WTC11 (cell line): ENCODE measurements around the gene GRK2. TPM values are rescaled to one million over a fixed set of nuclear protein-coding genes. Genes with fewer than 3 reads are reported as not detected.

Experiments used
- ATAC-seq: fragments of 200-7000 bp; cut with Tn5 transposase; 2 replicates; pipeline ENCODE4 v1.10.0; 2021; ENCODE audit warnings: mild to moderate bottlenecking, moderate library complexity
- CTCF ChIA-PET: fragments of 300-600 bp; sonication (Branson Sonifier 250); formaldehyde crosslinking; loops from one replicate; lab custom pipeline; 2021; ENCODE audit warnings: antibody characterized with exemption; lab: Charles Lee
- POLR2A ChIA-PET: fragments of 350-600 bp; sonication (Branson Sonifier 250); formaldehyde crosslinking; loops from one replicate; lab custom pipeline; 2021; ENCODE audit warnings: antibody characterized with exemption; lab: Charles Lee
- DNase-seq: peaks from one replicate; pipeline ENCODE4 v3.0.0; 2021; ENCODE audit warnings: low spot score
- H3K27ac Mint-ChIP-seq: 2 replicates; pipeline ENCODE4 v1.8.0; 2021; ENCODE audit warnings: mixed read lengths
- H3K27me3 Mint-ChIP-seq: 2 replicates; pipeline ENCODE4 v1.8.0; 2021; ENCODE audit warnings: low read depth, mild to moderate bottlenecking, moderate library complexity, mixed read lengths
- H3K36me3 Mint-ChIP-seq: 2 replicates; pipeline ENCODE4 v1.8.0; 2021; ENCODE audit warnings: mixed read lengths
- H3K4me1 Mint-ChIP-seq: 2 replicates; pipeline ENCODE4 v1.8.0; 2022; ENCODE audit warnings: mixed read lengths
- H3K4me3 Mint-ChIP-seq: 2 replicates; pipeline ENCODE4 v1.8.0; 2021; ENCODE audit warnings: mild to moderate bottlenecking, moderate library complexity, mixed read lengths
- H3K9me3 Mint-ChIP-seq: 2 replicates; pipeline ENCODE4 v1.8.0; 2021; ENCODE audit warnings: mixed read lengths
- CDX4 ChIP-seq: fragments of 250-450 bp; sonication (Bioruptor Pico); IDR thresholded peaks from 2 replicates; pipeline ENCODE4 v1.9.0; 2021; ENCODE audit warnings: moderate library complexity, mild to moderate bottlenecking, inconsistent platforms, borderline replicate concordance
- CREM ChIP-seq: sonication (generic); formaldehyde crosslinking; IDR thresholded peaks from 2 replicates; pipeline ENCODE4 v1.8.1; 2022; ENCODE audit warnings: mild to moderate bottlenecking, missing genetic modification reagents, moderate library complexity
- FOXJ3 ChIP-seq: sonication (generic); formaldehyde crosslinking; IDR thresholded peaks from 2 replicates; pipeline ENCODE4 v1.9.0; 2021; ENCODE audit warnings: missing genetic modification reagents, mild to moderate bottlenecking, borderline replicate concordance
- FOXP4 ChIP-seq: sonication (generic); formaldehyde crosslinking; IDR thresholded peaks from 2 replicates; pipeline ENCODE4 v1.8.0; 2022; ENCODE audit warnings: mild to moderate bottlenecking, missing genetic modification reagents
- GABPB1 ChIP-seq: sonication (generic); formaldehyde crosslinking; IDR thresholded peaks from 2 replicates; pipeline ENCODE4 v1.8.1; 2023; ENCODE audit warnings: mild to moderate bottlenecking, missing genetic modification reagents
- MXD4 ChIP-seq: fragments of 250-450 bp; sonication (Bioruptor Pico); IDR thresholded peaks from 2 replicates; pipeline ENCODE4 v1.8.0; 2021; ENCODE audit warnings: mild to moderate bottlenecking, moderate library complexity, borderline replicate concordance
- NR3C1 ChIP-seq: sonication (generic); formaldehyde crosslinking; conservative IDR thresholded peaks from 2 replicates; pipeline ENCODE4 v1.8.1; 2023; ENCODE audit warnings: low read depth, mild to moderate bottlenecking, missing genetic modification reagents
- PRDM15 ChIP-seq: sonication (generic); formaldehyde crosslinking; IDR thresholded peaks from 2 replicates; pipeline ENCODE4 v1.8.0; 2022; ENCODE audit warnings: missing genetic modification reagents
- TEAD1 ChIP-seq: sonication (generic); formaldehyde crosslinking; IDR thresholded peaks from 2 replicates; pipeline ENCODE4 v1.8.0; 2022; ENCODE audit warnings: mild to moderate bottlenecking, missing genetic modification reagents
- TEAD4 ChIP-seq: sonication (generic); formaldehyde crosslinking; IDR thresholded peaks from 2 replicates; pipeline ENCODE4 v1.8.0; 2022; ENCODE audit warnings: mild to moderate bottlenecking, missing genetic modification reagents
- USF2 ChIP-seq: sonication (generic); formaldehyde crosslinking; IDR thresholded peaks from 2 replicates; pipeline ENCODE4 v1.8.1; 2023; ENCODE audit warnings: mild to moderate bottlenecking, missing genetic modification reagents, moderate library complexity
- total RNA-seq: library from RNA; stranded (reverse); gene quantifications from 3 replicates; pipeline ENCODE4 v1.2.3, GENCODE V29; 2021
- TF ChIP-seq, protein P1 (sequence below): fragments of 250-450 bp; sonication (Bioruptor Pico); conservative IDR thresholded peaks from 2 replicates; pipeline ENCODE4 v1.9.0; 2021; ENCODE audit warnings: mild to moderate bottlenecking

The GRK2 gene
- total RNA-seq, 1 experiment from 2014 or later, result 68.1 TPM

DNA sequence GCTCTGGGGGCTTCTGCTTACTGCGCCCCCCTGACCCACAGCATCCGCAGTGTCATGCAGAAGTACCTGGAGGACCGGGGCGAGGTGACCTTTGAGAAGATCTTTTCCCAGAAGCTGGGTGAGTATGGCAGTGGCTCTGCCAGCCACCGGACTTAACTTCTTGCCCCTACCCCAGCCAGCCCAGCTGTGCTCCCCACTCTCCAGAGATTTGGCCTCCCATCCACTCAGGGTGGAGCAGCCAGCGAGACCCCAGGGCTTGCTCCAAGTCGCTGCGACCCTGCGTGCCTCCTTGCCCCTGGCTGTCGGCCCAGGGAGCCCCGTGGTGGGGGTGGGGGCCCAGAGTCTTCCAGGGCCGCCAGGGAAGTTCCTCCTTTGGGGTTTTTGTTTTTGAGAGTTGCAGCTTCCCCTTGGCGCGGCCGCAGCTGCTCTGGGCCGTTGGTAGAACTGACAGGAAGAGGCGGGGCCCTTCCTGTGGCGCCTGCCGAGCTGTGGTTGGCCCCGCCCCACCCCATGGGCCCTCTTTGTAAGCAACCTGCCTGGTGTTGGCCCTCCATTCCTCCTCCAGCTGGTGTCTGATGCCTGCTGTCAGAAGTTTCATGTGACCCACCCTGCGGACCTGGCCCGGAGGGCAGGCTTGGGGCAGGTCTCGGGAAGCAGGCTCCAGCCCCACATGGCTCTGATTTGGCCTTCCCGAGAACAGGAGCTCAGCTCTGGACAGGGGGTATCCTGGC lies 11.1 kb downstream of the GRK2 start (continued):
- no peak for TF ChIP-seq PRDM15 (CRISPR knock-in tag)
- TF ChIP-seq MXD4 (CRISPR knock-in tag), result no peak
- TF ChIP-seq GABPB1 (CRISPR knock-in tag), result no peak
- TF ChIP-seq CREM (CRISPR knock-in tag), result no peak
- no peak for TF ChIP-seq NR3C1
- TF ChIP-seq FOXJ3, result no peak
- 0 out of 2 replicates have a peak, but pooled peaks have one; percentile 19 for TF ChIP-seq USF2

- TF ChIP-seq CDX4, result no peak
- TF ChIP-seq TEAD1 (CRISPR knock-in tag), result no peak
- 0 out of 2 replicates have a peak, but pooled peaks have one; percentile 39 for TF ChIP-seq FOXP4 (CRISPR knock-in tag)
- ATAC-seq (no peak), DNase-seq (no peak)
- POLR2A ChIA-PET, result interaction anchor here (1.1 to 2.2 kb wide), 2 partner anchors 11 to 23 kb away, joined by 3 to 15 read pairs; partner anchors contain the start of gene ANKRD13D
- H3K36me3 Mint-ChIP-seq, result peaks cover 18% of the 10 kb centered on the region
- H3K4me3 Mint-ChIP-seq, result no peak overlapping the region
- H3K27me3 Mint-ChIP-seq, result no peaks in the 10 kb centered on the region
- H3K27ac Mint-ChIP-seq, result no peak overlapping the region
- H3K4me1 Mint-ChIP-seq, result peaks cover 26% of the 10 kb centered on the region
- CTCF ChIA-PET, result interaction anchor here (1.0 to 2.8 kb wide), 11 partner anchors 8 to 111 kb away, joined by 3 to 27 read pairs (median 4); partner anchors contain the start of genes ANKRD13D and GRK2
- no peaks in the 10 kb centered on the region for H3K9me3 Mint-ChIP-seq
Observed at GRCh38 chr11:67278135-67278938, 12.1 kb downstream of the GRK2 start.

- peak overlapping the region; percentile 57 for H3K27ac Mint-ChIP-seq
- CTCF ChIA-PET, result interaction anchor here (0.9 to 2.2 kb wide), 2 partner anchors 10 to 17 kb away, joined by 3 to 26 read pairs; partner anchors contain the start of gene ANKRD13D
- TF ChIP-seq PRDM15 (CRISPR knock-in tag) (no peak), FOXP4 (CRISPR knock-in tag) (no peak), TEAD4 (CRISPR knock-in tag) (no peak)
- TF ChIP-seq, protein P1, sequence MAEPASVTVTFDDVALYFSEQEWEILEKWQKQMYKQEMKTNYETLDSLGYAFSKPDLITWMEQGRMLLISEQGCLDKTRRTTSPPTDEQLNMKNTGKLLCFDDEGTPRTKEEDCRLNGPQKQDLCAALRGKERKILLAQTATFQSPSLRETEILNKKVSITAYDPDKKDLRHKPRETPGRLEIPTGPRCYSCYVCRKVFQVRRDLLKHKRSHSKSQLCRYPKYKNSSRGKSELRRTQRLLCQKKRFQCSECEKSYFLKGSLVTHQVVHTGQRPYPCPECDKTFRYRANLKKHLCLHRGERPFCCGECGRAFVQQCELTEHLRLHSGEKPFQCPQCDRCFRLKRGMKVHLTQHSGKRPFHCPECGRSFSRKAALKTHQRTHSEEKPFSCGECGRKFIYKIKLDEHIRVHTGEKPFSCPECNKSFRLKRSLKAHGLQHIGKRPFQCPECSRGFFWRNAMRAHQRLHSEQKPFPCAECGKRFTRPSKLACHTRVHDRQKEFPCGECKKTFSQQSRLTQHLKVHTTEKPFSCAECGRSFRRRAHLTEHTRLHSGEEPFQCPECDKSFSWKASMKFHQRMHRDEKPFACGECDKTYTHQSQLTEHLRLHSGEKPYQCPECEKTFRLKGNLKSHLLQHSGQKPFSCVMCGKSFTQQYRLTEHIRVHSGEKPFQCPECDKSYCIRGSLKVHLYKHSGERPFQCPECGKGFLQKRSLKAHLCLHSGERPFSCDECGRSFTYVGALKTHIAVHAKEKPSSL (CRISPR knock-in tag), result no peak
Observed at GRCh38 chr11:67278939-67279588, 12.8 kb downstream of the GRK2 start.

More at GRCh38 chr11:67278939-67279588, 12.8 kb downstream of the GRK2 start:
- POLR2A ChIA-PET, result no interaction called here
- no peak for ATAC-seq
- Mint-ChIP-seq H3K4me1 (peaks cover 26% of the 10 kb centered on the region), H3K4me3 (no peak overlapping the region), H3K36me3 (peaks cover 18% of the 10 kb centered on the region), H3K27me3 (no peaks in the 10 kb centered on the region), H3K9me3 (no peaks in the 10 kb centered on the region)
- no peak for DNase-seq
